NCI-H526 (cell line): ENCODE results near the gene OR5B3.
"Not testable (repeated sequence)": the region's sequence is repeated elsewhere in the genome, so short reads cannot be mapped to it uniquely, and the experiment has no call there.

Experiments
- DNase-seq, 2 experiments: peaks; one replicate each; lab custom pipeline; 2025; lab: John Stamatoyannopoulos, UW

Gene OR5B3

DNA sequence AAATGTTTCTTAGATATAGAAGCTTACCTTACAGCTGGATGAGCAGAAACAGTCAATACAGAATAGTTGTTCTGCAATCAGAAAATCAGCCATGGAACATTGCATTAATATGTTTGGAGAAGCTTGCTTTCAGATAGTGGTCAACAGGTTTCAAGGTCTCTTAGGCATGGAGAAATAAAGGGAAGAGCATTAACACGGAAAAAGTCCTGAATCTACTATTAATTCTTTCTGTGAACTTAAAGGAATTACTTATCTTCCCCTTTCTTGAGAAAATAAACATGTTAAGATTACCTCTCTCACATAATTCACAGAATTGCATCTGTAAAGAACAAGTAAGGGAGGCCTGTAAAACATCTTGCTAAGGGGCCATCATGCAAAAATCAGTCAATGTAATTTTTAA is at the start of gene OR5B3:
Gene OR5B3, minus strand, starts transcription at position 101 of the 400 bp plus-strand sequence. CDS start 3,465 bp downstream, outside the sequence.
- DNase-seq = no peak

DNA sequence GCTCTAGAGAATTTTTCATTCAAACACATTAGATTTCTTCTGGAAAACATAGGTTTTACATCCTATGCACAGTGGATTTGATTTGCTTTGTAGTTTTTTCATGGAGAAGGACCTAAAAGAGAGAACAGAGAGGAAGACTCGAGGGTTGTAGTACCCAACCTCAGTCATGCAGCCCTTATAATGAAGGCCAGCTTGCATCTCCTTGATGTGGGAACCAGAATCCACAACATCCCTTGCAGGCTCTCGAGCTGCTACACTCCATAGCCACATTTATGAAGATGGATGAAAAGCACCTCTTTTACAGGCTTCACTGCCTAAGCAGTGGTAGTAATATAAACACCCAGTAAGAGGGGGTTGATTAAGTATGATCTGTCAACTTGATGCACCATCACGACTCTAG is 44.9 kb upstream of the OR5B3 start:
- no peak for DNase-seq

DNA sequence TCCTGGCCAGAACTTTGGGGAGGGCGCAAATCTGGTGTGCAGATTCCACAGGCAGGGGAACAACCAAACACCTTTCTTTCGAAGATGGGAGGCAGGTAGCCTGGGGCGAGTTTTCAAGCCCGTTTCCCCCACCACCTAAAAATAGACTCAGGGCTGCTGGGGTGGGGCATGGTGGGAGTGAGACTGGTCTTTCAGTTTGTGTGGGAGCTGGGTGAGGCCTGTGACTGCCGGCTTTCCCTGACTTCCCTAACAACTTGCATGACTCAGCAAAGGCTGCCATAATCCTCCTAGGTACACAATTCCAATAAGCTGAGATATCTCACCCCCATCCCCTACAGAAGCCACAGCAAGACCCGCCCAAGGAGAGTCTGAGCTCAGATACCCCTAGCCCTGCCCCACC is 39.6 kb upstream of the OR5B3 start:
- DNase-seq = no peak

DNA sequence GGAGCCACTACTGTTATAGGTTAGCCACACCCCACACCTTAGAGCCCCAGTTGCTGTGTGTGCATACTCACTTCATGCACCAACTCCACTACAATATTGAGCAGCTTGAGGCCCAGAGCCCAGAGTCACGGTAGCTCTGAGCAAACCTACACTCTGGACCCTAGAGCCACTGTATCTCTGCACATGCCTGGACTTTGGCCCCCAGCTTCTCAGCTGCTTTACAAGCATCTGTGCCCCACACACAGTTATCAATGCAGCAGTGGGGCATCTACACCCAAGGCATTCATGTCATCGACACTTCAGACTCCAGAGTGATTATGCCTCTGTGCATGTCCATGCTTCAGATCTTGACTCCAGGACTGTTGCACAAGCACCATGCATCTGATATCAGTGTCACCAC is 37.6 kb upstream of the OR5B3 start:
- DNase-seq = no peak

DNA sequence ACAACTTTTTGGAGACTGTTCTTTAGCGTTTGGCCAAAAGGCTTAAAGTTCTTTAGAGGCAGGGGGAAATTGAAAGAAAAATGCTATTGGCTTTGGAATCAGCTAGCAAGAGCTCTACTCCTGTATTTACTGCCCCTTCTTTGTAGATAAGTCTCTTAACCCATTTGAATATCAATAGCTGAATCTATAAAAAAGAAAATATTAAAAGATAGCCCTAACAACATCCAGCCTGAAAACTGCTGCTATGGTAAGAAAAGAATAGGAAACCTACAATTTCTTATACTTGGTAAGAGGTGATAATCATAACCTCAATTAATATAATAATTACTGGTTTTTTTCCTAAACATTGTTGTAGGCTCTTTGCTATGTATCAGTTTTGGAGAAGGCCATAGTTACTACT is 35.5 kb upstream of the OR5B3 start, which contains the start of gene OR5B12:
Gene OR5B12, minus strand, starts transcription at position 101 of the 400 bp plus-strand sequence. CDS start 2,085 bp downstream, outside the sequence.
- DNase-seq = no peak

DNA sequence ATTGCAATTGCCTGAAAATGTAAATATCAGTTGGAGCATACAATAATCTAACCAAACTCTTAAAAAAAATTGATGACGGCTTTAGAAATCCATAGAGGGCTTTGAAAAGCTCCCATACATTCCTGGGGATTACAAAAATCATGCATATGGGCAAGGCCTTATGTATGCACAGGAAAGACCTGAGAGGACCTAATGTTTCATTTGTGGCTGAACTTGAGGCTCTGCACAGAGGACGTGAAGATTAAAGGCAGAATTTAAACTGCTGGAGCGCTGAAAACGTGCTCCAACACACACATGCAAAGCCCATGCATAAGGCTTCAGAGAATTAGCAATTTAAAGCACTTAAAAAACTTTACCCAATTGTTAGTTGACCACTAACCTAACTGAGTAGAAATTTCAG is 31.8 kb upstream of the OR5B3 start:
- no peak for DNase-seq

DNA sequence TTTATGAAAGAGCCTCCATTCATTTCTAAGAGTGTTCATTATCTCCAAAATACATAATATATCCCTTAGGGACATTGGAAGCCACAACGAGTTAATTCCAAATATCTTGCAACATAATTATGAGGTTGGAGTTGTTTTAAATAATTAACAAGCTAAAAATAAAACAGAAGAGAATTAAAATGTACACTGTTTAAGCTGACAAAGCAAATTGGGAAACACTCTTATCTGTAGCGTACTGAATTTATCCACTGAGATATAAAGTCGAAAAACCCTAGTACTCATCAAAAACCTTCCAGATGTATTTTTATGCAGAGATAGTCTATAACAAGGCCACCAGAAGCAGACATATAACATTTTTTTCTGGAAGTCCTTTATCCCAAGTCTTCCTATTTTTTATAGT is 27.5 kb upstream of the OR5B3 start:
- no peak for DNase-seq

DNA sequence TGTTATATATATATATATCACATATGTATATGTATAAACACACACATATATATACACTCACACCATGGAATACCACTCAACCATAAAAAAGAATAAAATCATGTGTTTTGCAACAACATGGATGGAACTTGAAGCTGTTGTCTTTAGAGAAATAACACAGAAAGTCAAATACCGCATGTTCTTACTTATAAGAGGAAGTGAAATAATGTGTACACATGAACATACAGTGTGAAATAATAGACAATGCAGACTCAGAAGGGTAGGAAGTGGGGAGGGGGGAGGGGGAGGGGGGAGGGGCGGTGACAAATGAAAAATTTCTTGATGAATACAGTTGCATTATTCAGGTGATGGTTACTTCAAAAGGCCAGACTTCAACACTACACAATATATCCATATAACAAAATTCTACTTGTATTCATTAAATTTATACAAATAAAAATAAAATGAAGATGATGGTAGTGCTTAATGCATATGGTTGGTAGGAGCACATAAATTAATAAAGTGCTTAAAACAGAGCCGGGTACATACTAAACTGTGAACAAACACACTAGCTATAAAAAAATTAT is 27.0 kb upstream of the OR5B3 start:
- no peak for DNase-seq

DNA sequence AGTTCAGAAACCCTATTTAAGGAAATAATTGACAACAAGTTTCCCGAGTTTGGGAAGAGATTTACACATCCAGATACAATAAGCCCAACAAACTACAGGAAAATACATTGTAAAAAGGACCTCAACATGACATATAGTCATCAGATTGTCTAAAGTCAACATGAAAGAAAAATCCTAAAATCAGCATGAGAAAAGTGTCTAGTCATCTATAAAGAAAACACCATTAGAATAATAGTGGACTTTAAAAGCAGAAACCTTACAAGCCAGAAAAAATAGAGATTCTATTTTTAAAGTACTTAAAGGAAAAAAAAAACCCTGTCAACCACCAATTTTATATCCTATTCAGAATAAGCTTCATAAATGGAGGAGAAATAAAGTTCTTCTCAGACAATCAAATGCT is 22.6 kb upstream of the OR5B3 start:
- DNase-seq = no peak

DNA sequence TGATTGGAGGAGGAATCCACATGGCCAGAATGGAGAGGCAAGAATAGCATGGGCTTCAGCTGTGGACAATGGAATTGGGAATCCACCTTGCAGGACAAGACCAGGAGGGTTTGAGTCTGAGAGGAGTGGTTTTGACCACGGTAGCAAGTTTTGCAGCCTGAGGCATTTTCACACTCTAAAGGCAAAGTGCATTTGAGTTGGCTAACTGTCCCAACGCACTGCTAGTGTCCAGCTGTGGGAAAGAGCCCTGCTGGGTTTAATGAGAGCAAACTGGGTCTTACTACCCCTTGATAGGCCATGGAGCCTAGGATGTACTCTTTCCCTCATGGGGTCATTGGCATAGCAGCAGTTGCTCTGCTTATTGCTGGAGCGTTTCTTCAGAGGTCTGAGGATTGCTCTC is 21.3 kb upstream of the OR5B3 start, which contains the start of gene OR5B2:
Gene OR5B2, minus strand, starts transcription at position 101 of the 400 bp plus-strand sequence. CDS start 4,860 bp downstream, outside the sequence.
- no peak for DNase-seq

DNA sequence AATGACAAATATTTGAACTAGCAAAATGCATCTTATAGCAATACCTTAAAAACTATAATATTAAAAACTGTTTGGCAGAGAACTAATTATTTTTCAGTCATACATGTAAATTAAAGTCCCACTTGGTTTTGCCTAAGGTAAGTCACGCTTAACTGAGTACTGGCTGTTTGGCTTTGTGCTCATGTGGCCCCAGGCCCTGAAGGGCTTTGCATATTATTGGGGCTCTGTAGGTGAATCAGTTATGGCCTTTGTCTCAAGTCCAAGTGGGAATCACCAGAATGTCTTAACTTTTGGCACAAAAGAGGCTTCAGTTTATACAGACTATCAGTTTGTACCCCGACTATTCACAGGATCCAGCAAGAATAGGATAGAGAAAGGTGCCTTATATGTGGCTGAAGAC is 7.1 kb downstream of the OR5B3 start:
- DNase-seq = not testable (repeated sequence)

DNA sequence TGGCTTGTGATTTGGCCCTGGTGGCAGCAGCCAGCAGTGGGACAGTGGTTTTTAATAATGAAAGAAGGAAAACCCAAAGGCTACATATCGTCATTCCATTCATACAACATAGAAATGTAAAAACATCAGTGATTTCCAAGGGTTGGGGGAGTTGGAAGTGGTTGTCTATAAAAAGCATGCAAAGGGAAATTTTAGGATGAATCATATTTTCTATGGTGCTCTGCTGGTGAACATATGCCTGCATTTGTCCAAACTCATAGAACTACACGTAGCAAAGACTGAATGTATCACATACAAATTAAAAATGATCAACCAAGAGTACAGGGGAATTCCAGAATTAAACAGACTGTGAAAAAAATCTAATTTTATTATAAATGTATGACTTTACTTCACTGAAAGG is 11.1 kb downstream of the OR5B3 start:
- DNase-seq = no peak

DNA sequence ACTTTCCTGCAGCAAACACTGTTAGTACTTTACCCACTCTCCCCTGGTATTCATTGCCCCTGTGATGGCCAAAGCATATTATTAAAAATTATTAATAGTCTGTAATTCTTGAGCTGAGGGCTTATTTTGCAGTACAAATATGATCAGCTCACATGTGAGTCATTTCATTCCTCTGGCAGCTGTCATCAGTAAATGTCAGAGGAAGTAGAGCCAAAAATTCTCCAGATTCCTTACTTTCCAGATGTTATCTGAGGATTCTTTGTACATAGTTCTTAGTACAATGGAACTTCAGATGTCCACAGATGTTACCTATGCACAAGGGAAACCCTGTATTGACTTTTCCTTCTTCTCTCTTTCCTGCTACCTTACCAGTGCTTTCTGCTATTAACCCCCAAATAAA is 12.5 kb downstream of the OR5B3 start:
- DNase-seq = no peak

DNA sequence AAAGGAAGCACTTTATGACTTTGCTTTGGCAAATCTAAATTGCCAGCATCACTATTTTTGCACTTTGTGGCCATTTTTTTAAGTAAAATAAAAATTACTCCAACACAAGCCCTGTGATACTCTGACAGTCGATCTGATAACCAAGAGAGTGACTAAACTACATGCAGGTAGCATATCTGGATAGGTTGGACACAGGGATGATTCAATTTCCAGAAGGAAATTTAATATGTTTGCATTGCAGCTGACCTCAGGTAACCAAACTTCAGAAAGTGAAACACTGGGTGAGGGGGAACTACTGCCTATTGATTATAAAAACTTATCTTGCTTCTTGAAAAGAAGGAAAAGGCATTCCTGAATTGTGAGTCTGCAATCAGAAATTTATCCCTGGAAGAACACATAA is 13.9 kb downstream of the OR5B3 start:
- DNase-seq = peak in 1 of 2 experiments; percentile 33

DNA sequence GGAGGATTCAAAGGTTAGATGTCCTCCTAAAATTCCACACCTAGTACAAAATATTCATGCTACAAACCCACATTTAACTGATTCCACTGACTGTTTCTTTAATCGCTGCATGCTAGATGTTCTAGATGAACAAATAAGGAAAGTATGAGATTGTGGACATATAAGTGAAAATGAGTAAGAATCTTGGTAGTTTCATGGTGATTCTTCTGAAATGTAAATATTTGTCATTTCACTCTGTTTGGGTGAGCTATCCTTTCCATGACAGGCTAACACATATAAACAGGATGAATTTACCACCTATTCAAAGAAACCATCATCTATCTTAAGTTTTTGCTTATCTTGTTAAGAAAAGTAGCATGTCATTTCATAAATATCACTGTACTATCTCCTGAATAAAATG is 14.8 kb downstream of the OR5B3 start:
- DNase-seq = no peak

DNA sequence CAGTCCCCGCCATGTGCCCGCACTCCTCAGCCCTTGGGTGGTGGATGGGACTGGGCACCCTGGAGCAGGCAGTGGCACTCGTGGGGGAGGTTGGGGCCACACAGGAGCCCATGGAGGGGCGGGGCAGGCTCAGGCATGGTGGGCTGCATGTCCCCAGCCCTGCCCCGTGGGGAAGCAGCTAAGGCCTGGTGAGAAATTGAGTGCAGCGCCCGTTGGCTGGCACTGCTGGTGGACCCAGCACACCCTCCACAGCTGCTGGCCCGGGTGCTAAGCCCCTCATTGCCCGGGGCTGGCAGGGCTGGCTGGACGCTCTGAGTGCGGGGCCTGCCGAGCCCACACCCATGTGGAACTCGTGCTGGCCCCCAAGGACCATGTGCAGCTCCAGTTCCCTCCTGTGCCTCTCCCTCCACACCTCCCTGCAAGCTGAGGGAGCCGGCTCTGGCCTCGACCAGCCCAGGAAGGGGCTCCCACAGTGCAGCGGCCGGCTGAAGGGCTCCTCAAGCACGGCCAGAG is 16.1 kb downstream of the OR5B3 start:
- no peak for DNase-seq

DNA sequence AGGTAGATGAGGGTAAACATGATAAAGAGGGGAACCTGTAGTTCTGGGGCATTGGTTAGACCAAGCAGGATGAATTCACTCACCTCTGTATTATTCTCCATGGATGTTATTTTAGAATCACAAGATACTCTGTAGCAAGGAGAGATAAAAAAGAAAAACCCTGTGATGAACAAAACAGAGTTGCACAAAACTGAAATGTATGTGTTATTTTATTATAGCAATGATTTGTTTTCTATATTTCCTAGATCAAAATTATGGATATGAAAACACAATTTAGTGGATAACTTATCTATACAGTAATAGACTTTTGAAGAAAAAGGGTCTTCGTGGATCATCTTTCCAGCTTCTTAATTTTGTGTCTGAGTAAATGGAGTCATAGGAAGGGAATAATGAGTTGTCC is 47.7 kb downstream of the OR5B3 start, which contains the start of gene OR5B17:
Gene OR5B17, minus strand, starts transcription at position 101 of the 400 bp plus-strand sequence. Its CDS starts 0 bp downstream, at position 101.
- no peak for DNase-seq

DNA sequence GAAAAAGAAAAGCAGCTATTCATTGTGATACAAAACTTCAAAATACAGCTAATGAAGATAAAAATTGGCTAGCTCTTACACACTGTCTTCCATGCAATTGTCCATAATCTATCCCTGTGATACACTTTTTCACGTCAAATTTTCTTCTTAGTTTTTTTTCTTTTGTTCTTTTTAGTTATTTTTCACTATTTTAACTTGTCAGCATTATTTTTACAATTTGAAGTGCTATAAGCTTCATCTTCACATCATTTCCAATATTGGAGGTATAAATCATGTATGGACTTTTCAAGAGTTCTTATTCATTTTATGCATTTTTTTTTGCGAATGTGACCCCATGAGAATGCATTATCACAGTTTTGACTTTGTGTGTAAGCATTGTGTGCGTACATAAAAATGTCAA is 51.9 kb downstream of the OR5B3 start:
- DNase-seq = no peak
